HepG2 (cell line): Measurements from ENCODE around the gene MGAT5. TPM values are rescaled to one million over a fixed set of nuclear protein-coding genes. Genes with fewer than 3 reads are reported as not detected.

Experiments
- ATAC-seq: fragments of 200-7000 bp; cut with Tn5 transposase; 3 replicates; pipeline ENCODE4 v1.9.1; 2020; ENCODE audit warnings: mild to moderate bottlenecking, moderate library complexity
- BruUV-seq: library from RNA; stranded (reverse); fragments of 400-500 nt; replicated peaks from 2 replicates; lab custom pipeline; 2021; lab: Mats Ljungman, UMichigan
- CTCF ChIA-PET: fragments of 300-600 bp; formaldehyde crosslinking; extraction: SDS; loops from one replicate; lab custom pipeline; 2021; ENCODE audit warnings: low total read pairs, inconsistent platforms, low intra/inter-chr PET ratio; lab: Yijun Ruan, JAX
- POLR2A ChIA-PET: fragments of 350-600 bp; sonication (Branson Sonifier 250); formaldehyde crosslinking; loops from one replicate; lab custom pipeline; 2020; ENCODE audit warnings: antibody characterized with exemption, inconsistent platforms; lab: Yijun Ruan, JAX
- DNase-seq: peaks from one replicate; pipeline ENCODE4 v3.0.0-alpha.2; 2015; ENCODE audit warnings: low spot score
- FAIRE-seq: peaks from 3 replicates; lab custom pipeline; 2011; peaks lifted over from hg19 to GRCh38; lab: Jason Lieb, UNC
- H2AFZ ChIP-seq: one replicate; pipeline ENCODE4 v1.6.1; 2011; ENCODE audit warnings: low read length, inconsistent platforms
- H3K27ac ChIP-seq: fragments of 300-600 bp; 3 replicates; pipeline ENCODE4 v1.8.0; 2011; ENCODE audit warnings: mixed run types, mild to moderate bottlenecking, mixed read lengths, low read length, inconsistent platforms; ENCODE audit not compliant: insufficient read depth; ENCODE audit errors: extremely low read length
- H3K27me3 ChIP-seq, 2 experiments: fragments of 200-600 bp in 1 of 2; 2 replicates in 1 of 2; 3 replicates in 1 of 2; pipeline versions ENCODE4 v1.6.0 to v1.8.0; 2011; ENCODE audit warnings: low read length in 2 of 2, mild to moderate bottlenecking in 2 of 2, moderate library complexity in 2 of 2, inconsistent platforms in 1 of 2; ENCODE audit not compliant: insufficient read depth in 2 of 2, control insufficient read depth in 1 of 2
- H3K36me3 ChIP-seq, 2 experiments: fragments of 200-600 bp in 1 of 2; replicated peaks in 1 of 2; 2 replicates in 1 of 2; 3 replicates in 1 of 2; pipeline versions ENCODE4 v1.5.1 to v1.8.0; 2011; ENCODE audit warnings: low read length in 2 of 2, inconsistent platforms in 1 of 2; ENCODE audit not compliant: insufficient read depth in 2 of 2, control insufficient read depth in 1 of 2
- H3K4me1 ChIP-seq: 2 replicates; pipeline ENCODE4 v1.5.1; 2012; ENCODE audit warnings: low read length, inconsistent platforms; ENCODE audit not compliant: insufficient read depth
- H3K4me2 ChIP-seq: 2 replicates; pipeline ENCODE4 v1.6.0; 2011; ENCODE audit warnings: low read depth, low read length, inconsistent platforms
- H3K4me3 ChIP-seq, 3 experiments: fragments of 200-600 bp in 1 of 3; sonication (generic), shearing (Covaris generic) in 1 of 3; replicated peaks in 1 of 3; 2 replicates each; pipeline ENCODE4 v1.5.1; 2011 to 2016; ENCODE audit warnings: low read length in 3 of 3, inconsistent platforms in 2 of 3, low read depth in 2 of 3, mild to moderate bottlenecking in 2 of 3, control low read depth in 1 of 3, mixed read lengths in 1 of 3; ENCODE audit not compliant: insufficient read depth in 1 of 3
- H3K79me2 ChIP-seq: one replicate; pipeline ENCODE4 v1.6.1; 2011; ENCODE audit warnings: low read length, inconsistent platforms; ENCODE audit not compliant: insufficient read depth
- H3K9ac ChIP-seq: 2 replicates; pipeline ENCODE4 v1.6.0; 2011; ENCODE audit warnings: mild to moderate bottlenecking, low read depth, low read length, inconsistent platforms; ENCODE audit not compliant: insufficient read depth
- H3K9me3 ChIP-seq: 2 replicates; pipeline ENCODE4 v1.5.1; 2012; ENCODE audit warnings: mild to moderate bottlenecking, low read length
- H4K20me1 ChIP-seq: 2 replicates; pipeline ENCODE4 v1.6.0; 2011; ENCODE audit warnings: inconsistent platforms, mild to moderate bottlenecking, low read length, moderate library complexity; ENCODE audit not compliant: insufficient read depth
- ATF5 ChIP-seq: sonication (generic); formaldehyde crosslinking; IDR thresholded peaks from 2 replicates; pipeline ENCODE4 v1.4.0; 2020; ENCODE audit warnings: mild to moderate bottlenecking, low read depth, missing genetic modification reagents
- BCL6 ChIP-seq: IDR thresholded peaks from 2 replicates; pipeline ENCODE4 v1.6.1; 2016; ENCODE audit warnings: missing genetic modification reagents, missing compliant biosample characterization
- CEBPB ChIP-seq: IDR thresholded peaks from 2 replicates; pipeline ENCODE4 v1.6.1; 2011; ENCODE audit warnings: low read depth, low read length, improper control_type of control experiment, borderline replicate concordance
- DDIT3 ChIP-seq: sonication (generic); formaldehyde crosslinking; IDR thresholded peaks from 2 replicates; pipeline ENCODE4 v1.4.0; 2020; ENCODE audit warnings: mild to moderate bottlenecking, missing genetic modification reagents
- FOXP1 ChIP-seq, 2 experiments: fragments of 450-650 bp in 1 of 2; IDR thresholded peaks; 2 replicates each; pipeline ENCODE4 v1.6.1; 2017 to 2018; ENCODE audit warnings: antibody characterized with exemption in 1 of 2
- GATAD2A ChIP-seq: IDR thresholded peaks from 2 replicates; pipeline ENCODE4 v1.6.1; 2016
- GMEB1 ChIP-seq: sonication (generic); formaldehyde crosslinking; IDR thresholded peaks from 2 replicates; pipeline ENCODE4 v1.5.1; 2020; ENCODE audit warnings: missing genetic modification reagents, mild to moderate bottlenecking, borderline replicate concordance
- HNF4A ChIP-seq: sonication (generic); formaldehyde crosslinking; IDR thresholded peaks from 2 replicates; pipeline ENCODE4 v1.4.0; 2020; ENCODE audit warnings: missing genetic modification reagents
- ISL2 ChIP-seq: sonication (generic); formaldehyde crosslinking; IDR thresholded peaks from 2 replicates; pipeline ENCODE4 v1.5.0; 2020; ENCODE audit warnings: missing genetic modification reagents
- MBNL3 ChIP-seq: fragments of 250-450 bp; sonication (Bioruptor Pico); conservative IDR thresholded peaks from 2 replicates; pipeline ENCODE4 v1.8.0; 2022; ENCODE audit warnings: mild to moderate bottlenecking, inconsistent platforms
- PHF21A ChIP-seq: sonication (generic); formaldehyde crosslinking; IDR thresholded peaks from 2 replicates; pipeline ENCODE4 v1.5.0; 2020; ENCODE audit warnings: mild to moderate bottlenecking, missing genetic modification reagents
- SOX13 ChIP-seq, 3 experiments: fragments of 450-650 bp in 1 of 3; sonication (generic) in 1 of 3; formaldehyde crosslinking in 1 of 3; IDR thresholded peaks in 2 of 3; conservative IDR thresholded peaks in 1 of 3; 2 replicates each; pipeline versions ENCODE4 v1.5.0 to v1.6.1; 2016 to 2020; ENCODE audit warnings: antibody characterized with exemption in 1 of 3, mild to moderate bottlenecking in 1 of 3, missing compliant biosample characterization in 1 of 3, missing genetic modification reagents in 1 of 3, moderate library complexity in 1 of 3
- SOX5 ChIP-seq: IDR thresholded peaks from 2 replicates; pipeline ENCODE4 v1.6.1; 2016; ENCODE audit warnings: borderline replicate concordance
- SOX6 ChIP-seq, 2 experiments: fragments of 450-650 bp in 1 of 2; sonication (generic) in 1 of 2; formaldehyde crosslinking in 1 of 2; IDR thresholded peaks; 2 replicates each; pipeline versions ENCODE4 v1.4.0 to v1.6.1; 2017 to 2020; ENCODE audit warnings: antibody characterized with exemption in 1 of 2, mild to moderate bottlenecking in 1 of 2, missing genetic modification reagents in 1 of 2
- TBX2 ChIP-seq: sonication (generic); formaldehyde crosslinking; IDR thresholded peaks from 2 replicates; pipeline ENCODE4 v1.5.0; 2020; ENCODE audit warnings: missing genetic modification reagents, mild to moderate bottlenecking, borderline replicate concordance
- TFE3 ChIP-seq: IDR thresholded peaks from 2 replicates; pipeline ENCODE4 v1.6.1; 2016
- ZEB1 ChIP-seq: IDR thresholded peaks from 2 replicates; pipeline ENCODE4 v1.6.1; 2012; ENCODE audit warnings: mild to moderate bottlenecking, low read depth, inconsistent platforms; ENCODE audit not compliant: insufficient replicate concordance
- WGBS: methylation state at CpG from one replicate; pipeline ENCODE4 v1.1.6; 2017; ENCODE audit warnings: low lambda C conversion rate; 5-methylcytosine and 5-hydroxymethylcytosine counted together
- in situ Hi-C: cut with HindIII; loops from 2 replicates; pipeline ENCODE4 v1.10.0; 2017; ENCODE audit warnings: low pct_unique_long_range_greater_than_20kb; ENCODE audit not compliant: extremely low pct_ligation_motif_present
- intact Hi-C: fragments of 100-400 bp; cut with micrococcal nuclease; formaldehyde crosslinking; loops from one replicate; pipeline ENCODE4 v1.10.0; 2022; ENCODE audit not compliant: unreplicated experiment
- polyA plus RNA-seq, 8 experiments: library from polyadenylated mRNA; depleted of rRNA in 3 of 8; stranded (reverse) in 7 of 8; unstranded in 1 of 8; fragments of >200 nt; fragmentation: Illumina TruSeq in 4 of 8; extraction: Trizol in 4 of 8; gene quantifications; 2 replicates each; pipeline versions ENCODE4 v1.2.1 to v1.2.3, GENCODE V29; 2011 to 2016; ENCODE audit warnings: low read depth in 4 of 8, missing spikeins in 1 of 8, mixed read lengths in 1 of 8; ENCODE audit not compliant: insufficient read depth in 1 of 8
- total RNA-seq, 5 experiments: library from RNA; depleted of rRNA; stranded (reverse); fragments of >200 nt; fragmentation: Illumina TruSeq; extraction: Trizol; gene quantifications; 2 replicates each; pipeline ENCODE4 v1.2.3, GENCODE V29; 2016; ENCODE audit warnings: low read depth in 1 of 5
- TF ChIP-seq, protein P1 (sequence below): sonication (generic); formaldehyde crosslinking; conservative IDR thresholded peaks from 2 replicates; pipeline ENCODE4 v1.8.1; 2023; ENCODE audit warnings: missing genetic modification reagents

MGAT5 gene
- total and polyA plus RNA-seq, 2 of the 13 experiments (the other 11 are each of a cell fraction or from before 2014, with no cell fraction given): 33.1 to 60.2 TPM

GRCh38 chr2:134234535-134234934, 19.3 kb upstream of the MGAT5 start:
- peaks cover 29% of the 10 kb centered on the region for H3K4me1 ChIP-seq
- ATAC-seq: peak; percentile 68
- no peaks in the 10 kb centered on the region for H3K27me3 ChIP-seq
- no peak overlapping the region for H3K9ac ChIP-seq
- ChIA-PET CTCF (no interaction called here), POLR2A (interaction anchor here (1.0 kb wide), 1 partner anchor 8 kb away, joined by 3 read pairs; no protein-coding TSS in a partner anchor)
- no peak overlapping the region for H3K4me2 ChIP-seq
- no peaks in the 10 kb centered on the region for H4K20me1 ChIP-seq
- DNase-seq: peak; percentile 28
- H3K4me3 ChIP-seq: no peak overlapping the region
- H3K9me3 ChIP-seq: no peaks in the 10 kb centered on the region
- H2AFZ ChIP-seq: no peak overlapping the region
- peaks cover 19% of the 10 kb centered on the region for H3K79me2 ChIP-seq
- no peaks in the 10 kb centered on the region for H3K36me3 ChIP-seq
- BruUV-seq: no TSS peak
- 56% methylated on average over 1 of the region's 1 CpG for WGBS
- intact Hi-C loops: no loop called here
- in situ Hi-C loops: no loop called here
- H3K27ac ChIP-seq: no peak overlapping the region
- no peak for FAIRE-seq
- TF ChIP-seq SOX6 (IDR thresholded peaks at IDR 0.05) (no peak), SOX6 (CRISPR knock-in tag; IDR thresholded peaks at IDR 0.05) (peak; percentile 77), DDIT3 (no peak), FOXP1 (IDR thresholded peaks at IDR 0.05) (no peak), FOXP1 (CRISPR knock-in tag; IDR thresholded peaks at IDR 0.05) (peak; percentile 63; the same call in 1 of the 2 replicates), MBNL3 (CRISPR knock-in tag) (no peak), TBX2 (peak; percentile 67), TFE3 (CRISPR knock-in tag) (0 out of 2 replicates have a peak, but pooled peaks have one; percentile 15), SOX13 (IDR thresholded peaks at IDR 0.05) (no peak), SOX13 (CRISPR knock-in tag; conservative IDR thresholded peaks at IDR 0.05 in 1 of 2, IDR thresholded peaks at IDR 0.05 in 1 of 2) (peak in 1 of 2 experiments; percentile 73; a peak in 2 of 4 replicates), ISL2 (CRISPR knock-in tag) (0 out of 2 replicates have a peak, but pooled peaks have one; percentile 26), PHF21A (no peak), CEBPB (peak; percentile 21; the same call in 1 of the 2 replicates), ZEB1 (peak; percentile 68), SOX5 (CRISPR knock-in tag) (peak; percentile 67; the same call in 1 of the 2 replicates), HNF4A (peak; percentile 44), GMEB1 (peak; percentile 23; the same call in 1 of the 2 replicates), BCL6 (CRISPR knock-in tag) (peak; percentile 42; the same call in 1 of the 2 replicates), GATAD2A (CRISPR knock-in tag) (peak; percentile 37; the same call in 1 of the 2 replicates), ATF5 (CRISPR knock-in tag) (no peak)
- TF ChIP-seq, protein P1, sequence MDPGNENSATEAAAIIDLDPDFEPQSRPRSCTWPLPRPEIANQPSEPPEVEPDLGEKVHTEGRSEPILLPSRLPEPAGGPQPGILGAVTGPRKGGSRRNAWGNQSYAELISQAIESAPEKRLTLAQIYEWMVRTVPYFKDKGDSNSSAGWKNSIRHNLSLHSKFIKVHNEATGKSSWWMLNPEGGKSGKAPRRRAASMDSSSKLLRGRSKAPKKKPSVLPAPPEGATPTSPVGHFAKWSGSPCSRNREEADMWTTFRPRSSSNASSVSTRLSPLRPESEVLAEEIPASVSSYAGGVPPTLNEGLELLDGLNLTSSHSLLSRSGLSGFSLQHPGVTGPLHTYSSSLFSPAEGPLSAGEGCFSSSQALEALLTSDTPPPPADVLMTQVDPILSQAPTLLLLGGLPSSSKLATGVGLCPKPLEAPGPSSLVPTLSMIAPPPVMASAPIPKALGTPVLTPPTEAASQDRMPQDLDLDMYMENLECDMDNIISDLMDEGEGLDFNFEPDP (CRISPR knock-in tag): no peak
